ENCODE results near the gene CSNK2A1. TPM values are rescaled to one million over a fixed set of nuclear protein-coding genes. Genes with fewer than 3 reads are reported as not detected.

Gene CSNK2A1
- total RNA-seq, 1 donor from 2014 or later = 128 TPM

DNA sequence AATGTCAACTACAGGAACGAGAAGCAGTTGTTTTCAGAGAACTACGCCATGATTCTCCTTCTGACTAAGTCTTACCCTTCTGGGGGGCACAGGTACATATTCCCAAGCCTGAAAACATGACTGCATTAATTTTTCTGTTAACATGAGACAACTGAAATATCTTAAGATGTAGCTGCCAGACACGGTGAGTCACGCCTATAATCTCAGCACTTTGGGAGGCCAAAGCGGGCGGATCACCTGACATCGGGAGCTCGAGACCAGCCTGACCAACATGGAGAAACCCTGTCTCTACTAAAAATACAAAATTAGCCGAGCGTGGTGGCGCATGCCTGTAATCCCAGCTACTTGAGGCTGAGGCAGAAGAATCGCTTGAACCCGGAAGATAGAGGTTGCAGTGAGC lies 103.0 kb downstream of the CSNK2A1 start:
- H3K4me3 Mint-ChIP-seq (ENCODE audit: unreplicated experiment) = no peak overlapping the region
- H3K27ac Mint-ChIP-seq (ENCODE audit: unreplicated experiment) = no peak overlapping the region
- H3K4me1 Mint-ChIP-seq (ENCODE audit: unreplicated experiment) = peaks cover 17% of the 10 kb centered on the region
- DNase-seq (ENCODE audit: low spot score) = no peak
- H3K9me3 Mint-ChIP-seq (ENCODE audit: unreplicated experiment) = no peaks in the 10 kb centered on the region
- TF ChIP-seq, protein P1, sequence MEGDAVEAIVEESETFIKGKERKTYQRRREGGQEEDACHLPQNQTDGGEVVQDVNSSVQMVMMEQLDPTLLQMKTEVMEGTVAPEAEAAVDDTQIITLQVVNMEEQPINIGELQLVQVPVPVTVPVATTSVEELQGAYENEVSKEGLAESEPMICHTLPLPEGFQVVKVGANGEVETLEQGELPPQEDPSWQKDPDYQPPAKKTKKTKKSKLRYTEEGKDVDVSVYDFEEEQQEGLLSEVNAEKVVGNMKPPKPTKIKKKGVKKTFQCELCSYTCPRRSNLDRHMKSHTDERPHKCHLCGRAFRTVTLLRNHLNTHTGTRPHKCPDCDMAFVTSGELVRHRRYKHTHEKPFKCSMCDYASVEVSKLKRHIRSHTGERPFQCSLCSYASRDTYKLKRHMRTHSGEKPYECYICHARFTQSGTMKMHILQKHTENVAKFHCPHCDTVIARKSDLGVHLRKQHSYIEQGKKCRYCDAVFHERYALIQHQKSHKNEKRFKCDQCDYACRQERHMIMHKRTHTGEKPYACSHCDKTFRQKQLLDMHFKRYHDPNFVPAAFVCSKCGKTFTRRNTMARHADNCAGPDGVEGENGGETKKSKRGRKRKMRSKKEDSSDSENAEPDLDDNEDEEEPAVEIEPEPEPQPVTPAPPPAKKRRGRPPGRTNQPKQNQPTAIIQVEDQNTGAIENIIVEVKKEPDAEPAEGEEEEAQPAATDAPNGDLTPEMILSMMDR (IDR thresholded peaks at IDR 0.05; ENCODE audit: unreplicated experiment) = no peak
- peaks cover 64% of the 10 kb centered on the region for H3K36me3 Mint-ChIP-seq (ENCODE audit: low read depth, unreplicated experiment)
- peaks cover 3% of the 10 kb centered on the region for H3K27me3 Mint-ChIP-seq (ENCODE audit: unreplicated experiment)

DNA sequence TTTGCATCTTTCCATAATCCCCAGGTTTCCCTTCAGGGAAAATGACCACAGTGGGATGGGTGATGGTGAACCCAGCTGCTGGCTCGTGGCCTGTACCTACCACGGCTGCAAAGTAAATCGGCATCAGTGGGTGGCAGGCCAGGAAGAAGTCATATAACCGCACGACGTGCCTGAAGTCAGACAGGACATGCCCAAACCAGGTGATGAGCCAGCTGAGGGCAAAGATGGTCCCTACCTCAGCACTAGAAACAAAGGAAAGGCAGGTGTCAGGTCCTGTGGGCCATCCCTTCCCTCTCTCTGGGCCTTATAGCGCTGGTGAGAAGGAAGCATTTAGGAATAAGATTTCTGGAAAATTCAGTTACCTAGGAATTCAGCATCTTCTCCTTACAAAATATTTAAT lies 103.4 kb downstream of the CSNK2A1 start:
- Mint-ChIP-seq H3K4me3 (ENCODE audit: unreplicated experiment) (no peak overlapping the region), H3K27me3 (ENCODE audit: unreplicated experiment) (peaks cover 5% of the 10 kb centered on the region), H3K36me3 (ENCODE audit: low read depth, unreplicated experiment) (peaks cover 67% of the 10 kb centered on the region), H3K27ac (ENCODE audit: unreplicated experiment) (no peak overlapping the region), H3K9me3 (ENCODE audit: unreplicated experiment) (no peaks in the 10 kb centered on the region), H3K4me1 (ENCODE audit: unreplicated experiment) (peaks cover 17% of the 10 kb centered on the region)
- no peak for DNase-seq (ENCODE audit: low spot score)
- TF ChIP-seq, protein P1 (IDR thresholded peaks at IDR 0.05; ENCODE audit: unreplicated experiment) = no peak

DNA sequence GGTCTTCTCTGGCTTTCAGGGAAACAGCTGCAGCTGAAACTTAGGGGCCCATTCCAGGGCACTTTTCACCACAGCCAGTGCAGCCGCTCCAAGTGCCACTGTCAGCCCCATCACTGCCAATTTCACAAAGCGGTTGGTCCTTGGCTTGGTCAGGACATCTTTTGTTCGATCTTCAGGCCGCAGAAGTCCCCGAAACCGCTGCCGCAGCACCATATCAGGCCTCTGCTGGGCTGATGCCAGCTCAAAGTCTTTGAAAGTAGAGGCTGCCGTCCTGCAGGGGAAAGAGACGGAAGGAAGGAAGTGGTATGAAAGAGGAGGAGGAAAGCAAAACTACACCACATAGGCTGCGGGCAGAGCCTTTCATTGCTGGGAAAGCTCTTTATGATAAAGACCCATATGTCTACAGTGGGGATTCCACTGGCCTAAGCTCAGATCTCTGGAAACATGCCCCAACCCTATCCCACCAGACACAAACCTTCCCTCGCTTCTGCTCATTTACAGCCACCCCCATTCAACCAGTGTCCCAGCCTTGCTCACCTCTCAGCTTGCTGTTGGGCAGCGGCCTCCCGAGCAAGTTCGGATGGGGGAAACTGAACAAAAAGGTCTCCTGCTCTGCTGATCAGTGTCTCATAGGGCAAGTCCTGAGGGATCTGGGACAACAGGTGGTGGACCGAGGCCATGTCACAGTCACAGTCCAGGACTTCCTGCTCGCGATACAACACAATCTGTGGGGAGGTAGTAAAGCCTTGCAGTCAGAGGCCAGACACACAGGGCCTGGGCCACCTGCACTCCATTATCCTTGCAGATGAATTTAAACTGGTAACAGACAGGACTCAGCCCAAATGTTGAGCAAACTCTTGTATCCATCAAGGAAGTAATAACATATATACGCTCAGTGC lies 104.8 kb downstream of the CSNK2A1 start:
- no peaks in the 10 kb centered on the region for H3K9me3 Mint-ChIP-seq (ENCODE audit: unreplicated experiment)
- peaks cover 58% of the 10 kb centered on the region for H3K36me3 Mint-ChIP-seq (ENCODE audit: low read depth, unreplicated experiment)
- TF ChIP-seq, protein P1 (IDR thresholded peaks at IDR 0.05; ENCODE audit: unreplicated experiment) = no peak
- H3K27me3 Mint-ChIP-seq (ENCODE audit: unreplicated experiment) = peaks cover 10% of the 10 kb centered on the region
- DNase-seq (ENCODE audit: low spot score) = no peak
- no peak overlapping the region for H3K4me3 Mint-ChIP-seq (ENCODE audit: unreplicated experiment)
- H3K4me1 Mint-ChIP-seq (ENCODE audit: unreplicated experiment) = peaks cover 17% of the 10 kb centered on the region
- no peak overlapping the region for H3K27ac Mint-ChIP-seq (ENCODE audit: unreplicated experiment)

DNA sequence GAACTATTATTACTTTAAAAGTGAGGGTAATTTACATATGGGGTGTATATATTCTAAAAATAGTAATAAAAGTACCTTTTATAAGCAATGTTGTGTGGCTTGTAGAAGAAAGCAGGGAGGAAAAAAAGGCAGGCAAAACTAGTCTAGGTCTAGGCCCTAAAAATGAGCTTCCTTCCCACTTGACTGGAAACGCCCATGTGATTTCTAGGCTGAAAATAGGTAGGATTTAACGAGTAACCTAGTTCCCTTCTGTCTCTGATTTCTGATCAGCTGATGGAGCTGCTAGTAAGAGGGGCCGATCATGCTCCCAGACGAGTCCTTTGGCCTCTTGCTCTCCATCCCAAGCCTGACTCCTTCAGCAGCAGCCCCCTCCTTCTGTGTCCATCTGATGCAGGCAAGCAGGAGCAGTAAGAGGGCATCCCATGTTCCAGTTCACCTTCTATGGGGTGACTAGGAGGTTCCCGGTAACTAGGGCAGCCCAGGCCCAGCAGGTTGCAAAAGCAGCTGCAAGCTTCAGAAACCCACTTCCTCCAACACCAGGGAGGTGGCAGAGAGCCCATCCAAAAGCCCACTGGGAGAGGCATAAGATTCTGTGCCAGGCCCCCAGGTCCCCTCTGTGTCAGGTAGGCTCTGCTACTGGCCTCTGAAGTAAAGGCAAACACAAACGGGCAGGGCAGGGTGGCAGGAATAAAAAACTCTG lies 105.7 kb downstream of the CSNK2A1 start:
- Mint-ChIP-seq H3K9me3 (ENCODE audit: unreplicated experiment) (no peaks in the 10 kb centered on the region), H3K36me3 (ENCODE audit: low read depth, unreplicated experiment) (peaks cover 52% of the 10 kb centered on the region), H3K4me3 (ENCODE audit: unreplicated experiment) (no peak overlapping the region), H3K27ac (ENCODE audit: unreplicated experiment) (no peak overlapping the region), H3K27me3 (ENCODE audit: unreplicated experiment) (peaks cover 10% of the 10 kb centered on the region), H3K4me1 (ENCODE audit: unreplicated experiment) (peaks cover 23% of the 10 kb centered on the region)
- TF ChIP-seq, protein P1 (IDR thresholded peaks at IDR 0.05; ENCODE audit: unreplicated experiment) = no peak
- no peak for DNase-seq (ENCODE audit: low spot score)

DNA sequence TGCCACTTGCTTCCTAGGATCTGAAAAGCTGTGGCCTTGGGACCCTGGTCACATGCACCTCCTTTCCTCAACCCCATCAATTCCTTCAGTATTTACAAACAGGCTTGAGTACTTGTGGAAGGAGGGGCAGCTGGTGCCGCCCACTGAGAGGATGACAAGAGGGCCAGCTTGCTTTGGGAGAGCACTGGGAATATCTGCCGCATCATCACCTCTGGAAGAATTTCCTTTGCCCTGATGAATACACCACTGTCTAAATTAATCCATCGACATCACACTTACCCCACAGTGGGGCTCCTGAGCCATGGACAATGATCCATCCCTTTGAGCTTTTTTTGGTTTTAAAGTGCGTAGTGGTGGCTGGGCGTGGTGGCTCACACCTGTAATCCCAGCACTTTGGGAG lies 107.1 kb downstream of the CSNK2A1 start:
- no peak overlapping the region for H3K27ac Mint-ChIP-seq (ENCODE audit: unreplicated experiment)
- no peaks in the 10 kb centered on the region for H3K9me3 Mint-ChIP-seq (ENCODE audit: unreplicated experiment)
- H3K4me3 Mint-ChIP-seq (ENCODE audit: unreplicated experiment) = no peak overlapping the region
- peaks cover 10% of the 10 kb centered on the region for H3K27me3 Mint-ChIP-seq (ENCODE audit: unreplicated experiment)
- DNase-seq (ENCODE audit: low spot score) = no peak
- TF ChIP-seq, protein P1 (IDR thresholded peaks at IDR 0.05; ENCODE audit: unreplicated experiment) = no peak
- H3K4me1 Mint-ChIP-seq (ENCODE audit: unreplicated experiment) = peaks cover 23% of the 10 kb centered on the region
- peaks cover 46% of the 10 kb centered on the region for H3K36me3 Mint-ChIP-seq (ENCODE audit: low read depth, unreplicated experiment)
